ENCODE results near the gene NOXA1.

GRCh38 chr9:137373611-137373980, 49.6 kb upstream of the NOXA1 start:
- TF ChIP-seq POLR2A (IDR thresholded peaks at IDR 0.05; ENCODE audit: extremely low read depth, insufficient read length): no peak
- TF ChIP-seq, protein P1, sequence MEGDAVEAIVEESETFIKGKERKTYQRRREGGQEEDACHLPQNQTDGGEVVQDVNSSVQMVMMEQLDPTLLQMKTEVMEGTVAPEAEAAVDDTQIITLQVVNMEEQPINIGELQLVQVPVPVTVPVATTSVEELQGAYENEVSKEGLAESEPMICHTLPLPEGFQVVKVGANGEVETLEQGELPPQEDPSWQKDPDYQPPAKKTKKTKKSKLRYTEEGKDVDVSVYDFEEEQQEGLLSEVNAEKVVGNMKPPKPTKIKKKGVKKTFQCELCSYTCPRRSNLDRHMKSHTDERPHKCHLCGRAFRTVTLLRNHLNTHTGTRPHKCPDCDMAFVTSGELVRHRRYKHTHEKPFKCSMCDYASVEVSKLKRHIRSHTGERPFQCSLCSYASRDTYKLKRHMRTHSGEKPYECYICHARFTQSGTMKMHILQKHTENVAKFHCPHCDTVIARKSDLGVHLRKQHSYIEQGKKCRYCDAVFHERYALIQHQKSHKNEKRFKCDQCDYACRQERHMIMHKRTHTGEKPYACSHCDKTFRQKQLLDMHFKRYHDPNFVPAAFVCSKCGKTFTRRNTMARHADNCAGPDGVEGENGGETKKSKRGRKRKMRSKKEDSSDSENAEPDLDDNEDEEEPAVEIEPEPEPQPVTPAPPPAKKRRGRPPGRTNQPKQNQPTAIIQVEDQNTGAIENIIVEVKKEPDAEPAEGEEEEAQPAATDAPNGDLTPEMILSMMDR (IDR thresholded peaks at IDR 0.05; ENCODE audit: low read depth, low read length): no peak
